PC-9 (cell line): ENCODE data around the gene VAC14. TPM values are rescaled to one million over a fixed set of nuclear protein-coding genes. Genes with fewer than 3 reads are reported as not detected.

Source experiments
- BruUV-seq: library from RNA; stranded (reverse); fragments of 400-500 nt; replicated peaks from 2 replicates; lab custom pipeline; 2021; lab: Mats Ljungman, UMichigan
- CTCF ChIA-PET: fragments of 300-600 bp; sonication (Branson Sonifier 250); formaldehyde crosslinking; loops from one replicate; lab custom pipeline; 2022; ENCODE audit warnings: antibody characterized with exemption; lab: Charles Lee
- POLR2A ChIA-PET: fragments of 300-600 bp; sonication (Branson Sonifier 250); formaldehyde crosslinking; loops from one replicate; lab custom pipeline; 2022; ENCODE audit warnings: antibody characterized with exemption; ENCODE audit not compliant: unreplicated experiment; lab: Charles Lee
- DNase-seq, 2 experiments: peaks; one replicate each; pipeline versions ENCODE4 v3.0.0 to v3.0.0-alpha.2; 2015 to 2022; ENCODE audit warnings: mixed read lengths in 1 of 2
- H2AFZ ChIP-seq: fragments of 200-600 bp; sonication (generic); 2 replicates; pipeline ENCODE4 v1.8.1; 2017; ENCODE audit warnings: antibody characterized with exemption
- H3F3A ChIP-seq: fragments of 200-600 bp; sonication (generic); 2 replicates; pipeline ENCODE4 v1.8.1; 2017; ENCODE audit warnings: antibody characterized with exemption, mild to moderate bottlenecking, low read depth; ENCODE audit not compliant: insufficient read depth
- H3K27ac ChIP-seq: fragments of 200-600 bp; sonication (generic); 2 replicates; pipeline ENCODE4 v1.6.1; 2016; ENCODE audit warnings: mixed run types
- H3K27me3 ChIP-seq: fragments of 200-600 bp; sonication (generic); 2 replicates; pipeline ENCODE4 v1.6.1; 2016; ENCODE audit warnings: low read depth, mixed run types; ENCODE audit not compliant: insufficient read depth
- H3K36me3 ChIP-seq: fragments of 200-600 bp; sonication (generic); 2 replicates; pipeline ENCODE4 v1.6.1; 2016; ENCODE audit warnings: low read depth, mixed run types
- H3K4me1 ChIP-seq: fragments of 200-600 bp; sonication (generic); replicated peaks from 2 replicates; pipeline ENCODE4 v1.6.1; 2016; ENCODE audit warnings: mixed run types; ENCODE audit not compliant: insufficient read depth
- H3K4me2 ChIP-seq: fragments of 200-600 bp; sonication (generic); 2 replicates; pipeline ENCODE4 v1.6.1; 2017; ENCODE audit warnings: mixed run types
- H3K4me3 ChIP-seq: fragments of 200-600 bp; sonication (generic); 2 replicates; pipeline ENCODE4 v1.6.1; 2016; ENCODE audit warnings: mixed run types
- H3K79me2 ChIP-seq: fragments of 200-600 bp; sonication (generic); 2 replicates; pipeline ENCODE4 v1.6.1; 2017; ENCODE audit warnings: low read depth, mixed run types
- H3K9me2 ChIP-seq: fragments of 200-600 bp; sonication (generic); 2 replicates; pipeline ENCODE4 v1.8.1; 2017; ENCODE audit warnings: mild to moderate bottlenecking; ENCODE audit not compliant: insufficient read depth
- H3K9me3 ChIP-seq: fragments of 200-600 bp; sonication (generic); 2 replicates; pipeline ENCODE4 v1.8.1; 2016; ENCODE audit warnings: low read depth; ENCODE audit not compliant: insufficient read depth
- H4K20me1 ChIP-seq: fragments of 200-600 bp; sonication (generic); 2 replicates; pipeline ENCODE4 v1.8.1; 2017; ENCODE audit not compliant: insufficient read depth
- EZH2 ChIP-seq: fragments of 200-600 bp; sonication (generic); IDR thresholded peaks from 2 replicates; pipeline ENCODE4 v1.8.0; 2017; ENCODE audit warnings: antibody characterized with exemption, low read depth
- intact Hi-C: fragments of 100-400 bp; cut with micrococcal nuclease; formaldehyde crosslinking; loops from one replicate; pipeline ENCODE4 v1.10.0; 2022; ENCODE audit not compliant: unreplicated experiment
- total RNA-seq: library from RNA; stranded (reverse); gene quantifications from 2 replicates; pipeline ENCODE4 v1.2.3, GENCODE V29; 2021
- TF ChIP-seq, protein P1 (sequence below): fragments of 200-600 bp; sonication (generic); conservative IDR thresholded peaks from 2 replicates; pipeline ENCODE4 v1.6.1; 2017; ENCODE audit warnings: mixed run types, antibody characterized with exemption, mild to moderate bottlenecking, moderate library complexity

VAC14 gene
- total RNA-seq, 1 experiment from 2014 or later: 46.8 TPM

GRCh38 chr16:70730944-70731343, 70.0 kb downstream of the VAC14 start:
- 0 out of 2 replicates have a peak, but pooled peaks cover 4% of the 10 kb centered on the region for H3K36me3 ChIP-seq
- CTCF ChIA-PET: no interaction called here
- no peaks in the 10 kb centered on the region for H3K9me2 ChIP-seq
- intact Hi-C loops: no loop called here
- H3K4me1 ChIP-seq: no peaks in the 10 kb centered on the region
- H3K27ac ChIP-seq: no peak overlapping the region
- no peaks in the 10 kb centered on the region for H3K9me3 ChIP-seq
- TF ChIP-seq EZH2: no peak
- H2AFZ ChIP-seq: no peak overlapping the region
- H3K27me3 ChIP-seq: no peaks in the 10 kb centered on the region
- POLR2A ChIA-PET: no interaction called here
- H4K20me1 ChIP-seq: no peaks in the 10 kb centered on the region
- no peak overlapping the region for H3K4me3 ChIP-seq
- no peak for DNase-seq
- no peaks in the 10 kb centered on the region for H3F3A ChIP-seq
- no peak overlapping the region for H3K4me2 ChIP-seq
- no TSS peak for BruUV-seq
- no peaks in the 10 kb centered on the region for H3K79me2 ChIP-seq

DNA sequence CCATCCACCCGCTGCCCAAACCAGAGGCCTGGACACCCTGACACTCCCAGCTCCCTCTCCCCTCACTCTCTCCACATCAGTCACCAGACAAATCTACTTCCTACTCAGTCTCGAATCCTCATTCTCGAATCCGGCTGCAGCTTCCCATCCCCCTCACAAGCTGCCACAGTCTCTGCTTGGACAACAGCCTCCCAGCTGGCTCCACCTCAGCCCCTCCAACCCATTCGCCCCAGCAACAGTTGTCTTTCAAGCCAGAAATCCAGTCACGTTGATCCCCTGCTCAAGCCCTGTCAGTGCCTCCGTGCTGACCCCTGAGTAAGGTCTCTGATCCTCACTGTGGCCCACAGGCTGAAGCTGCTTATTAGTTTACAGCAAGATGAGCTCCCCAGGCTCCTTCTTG, 70.9 kb downstream of the VAC14 start:
- intact Hi-C loops: no loop called here
- Histone ChIP-seq H2AFZ (no peak overlapping the region), H3K9me3 (no peaks in the 10 kb centered on the region), H3K79me2 (no peaks in the 10 kb centered on the region), H3K27me3 (no peaks in the 10 kb centered on the region), H3K9me2 (no peaks in the 10 kb centered on the region), H4K20me1 (no peaks in the 10 kb centered on the region), H3K27ac (no peak overlapping the region), H3K4me3 (no peak overlapping the region), H3K4me2 (no peak overlapping the region), H3K4me1 (no peaks in the 10 kb centered on the region), H3F3A (no peaks in the 10 kb centered on the region), H3K36me3 (0 out of 2 replicates have a peak, but pooled peaks cover 4% of the 10 kb centered on the region)
- DNase-seq: no peak
- BruUV-seq: no TSS peak
- TF ChIP-seq, protein P1, sequence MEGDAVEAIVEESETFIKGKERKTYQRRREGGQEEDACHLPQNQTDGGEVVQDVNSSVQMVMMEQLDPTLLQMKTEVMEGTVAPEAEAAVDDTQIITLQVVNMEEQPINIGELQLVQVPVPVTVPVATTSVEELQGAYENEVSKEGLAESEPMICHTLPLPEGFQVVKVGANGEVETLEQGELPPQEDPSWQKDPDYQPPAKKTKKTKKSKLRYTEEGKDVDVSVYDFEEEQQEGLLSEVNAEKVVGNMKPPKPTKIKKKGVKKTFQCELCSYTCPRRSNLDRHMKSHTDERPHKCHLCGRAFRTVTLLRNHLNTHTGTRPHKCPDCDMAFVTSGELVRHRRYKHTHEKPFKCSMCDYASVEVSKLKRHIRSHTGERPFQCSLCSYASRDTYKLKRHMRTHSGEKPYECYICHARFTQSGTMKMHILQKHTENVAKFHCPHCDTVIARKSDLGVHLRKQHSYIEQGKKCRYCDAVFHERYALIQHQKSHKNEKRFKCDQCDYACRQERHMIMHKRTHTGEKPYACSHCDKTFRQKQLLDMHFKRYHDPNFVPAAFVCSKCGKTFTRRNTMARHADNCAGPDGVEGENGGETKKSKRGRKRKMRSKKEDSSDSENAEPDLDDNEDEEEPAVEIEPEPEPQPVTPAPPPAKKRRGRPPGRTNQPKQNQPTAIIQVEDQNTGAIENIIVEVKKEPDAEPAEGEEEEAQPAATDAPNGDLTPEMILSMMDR: no peak
- TF ChIP-seq EZH2: no peak
- CTCF ChIA-PET: no interaction called here
- POLR2A ChIA-PET: no interaction called here

DNA sequence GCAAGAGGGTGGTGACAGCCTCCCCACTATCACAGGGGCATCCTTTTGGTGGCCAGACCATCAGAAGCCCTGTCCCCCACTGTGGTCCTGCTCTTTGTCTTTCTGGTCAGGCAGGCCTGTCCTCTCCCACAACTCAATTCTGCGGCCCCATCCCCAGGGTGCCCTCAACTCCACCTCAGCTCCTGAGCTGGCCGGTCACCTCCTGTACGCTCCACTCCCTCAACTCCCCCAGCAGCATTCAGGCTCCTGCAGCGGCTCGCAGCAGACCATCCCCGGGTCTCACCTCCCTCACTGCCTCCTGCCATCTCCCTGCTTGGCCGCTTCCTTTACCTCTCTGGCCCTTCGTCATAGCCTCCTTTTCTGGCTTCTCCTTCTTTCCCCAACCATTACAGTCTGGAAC, 71.7 kb downstream of the VAC14 start:
- Histone ChIP-seq H3F3A (no peaks in the 10 kb centered on the region), H3K9me3 (no peaks in the 10 kb centered on the region), H3K27me3 (no peaks in the 10 kb centered on the region), H3K9me2 (no peaks in the 10 kb centered on the region), H3K4me1 (no peaks in the 10 kb centered on the region), H3K36me3 (0 out of 2 replicates have a peak, but pooled peaks cover 4% of the 10 kb centered on the region), H3K27ac (no peak overlapping the region), H4K20me1 (no peaks in the 10 kb centered on the region), H2AFZ (no peak overlapping the region), H3K4me2 (no peak overlapping the region), H3K79me2 (no peaks in the 10 kb centered on the region), H3K4me3 (no peak overlapping the region)
- TF ChIP-seq, protein P1: no peak
- DNase-seq: no peak
- CTCF ChIA-PET: no interaction called here
- no TSS peak for BruUV-seq
- intact Hi-C loops: no loop called here
- POLR2A ChIA-PET: no interaction called here

DNA sequence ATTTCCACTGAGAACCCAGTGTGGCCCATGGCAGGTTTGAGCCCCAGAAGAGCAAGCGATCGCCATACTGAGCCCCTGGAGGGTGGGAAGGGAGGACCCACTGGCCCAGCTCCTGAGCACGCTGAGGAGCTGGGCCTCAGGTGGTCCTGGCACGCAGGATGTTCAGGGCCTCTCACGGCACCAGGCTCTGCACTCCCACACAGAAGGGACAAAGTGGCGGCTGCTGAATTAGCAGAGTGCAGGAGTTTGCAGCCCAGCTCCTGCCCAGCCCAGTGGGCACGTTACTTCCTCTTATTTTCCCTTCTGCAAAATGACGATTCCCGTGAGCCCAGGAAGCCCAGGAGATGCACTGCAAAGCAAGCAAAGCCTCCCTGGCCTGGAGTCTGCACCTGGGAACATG, 72.8 kb downstream of the VAC14 start:
- Histone ChIP-seq H3K4me2 (no peak overlapping the region), H3K27me3 (no peaks in the 10 kb centered on the region), H3F3A (no peaks in the 10 kb centered on the region), H3K9me2 (no peaks in the 10 kb centered on the region), H3K4me3 (no peak overlapping the region), H2AFZ (no peak overlapping the region), H3K9me3 (no peaks in the 10 kb centered on the region), H3K4me1 (no peaks in the 10 kb centered on the region), H4K20me1 (no peaks in the 10 kb centered on the region), H3K27ac (no peak overlapping the region), H3K36me3 (0 out of 2 replicates have a peak, but pooled peaks cover 4% of the 10 kb centered on the region), H3K79me2 (no peaks in the 10 kb centered on the region)
- intact Hi-C loops: no loop called here
- ChIA-PET POLR2A (no interaction called here), CTCF (no interaction called here)
- BruUV-seq: no TSS peak
- DNase-seq: no peak
- no peak for TF ChIP-seq EZH2
- TF ChIP-seq, protein P1: no peak
